Psoas muscle (tissue), 8 donors: ENCODE data around the gene FOXN3. TPM values are rescaled to one million over a fixed set of nuclear protein-coding genes. Genes with fewer than 3 reads are reported as not detected.

Experiments used
- ATAC-seq, 4 donors: fragments of 200-7000 bp; cut with Tn5 transposase; one replicate each; pipeline ENCODE4 v1.9.1; 2020; ENCODE audit warnings: moderate library complexity in 3 of 4, mild to moderate bottlenecking in 2 of 4
- DNase-seq, 2 donors: peaks; one replicate each; pipeline ENCODE4 v3.0.0-alpha.2; 2020
- H3K27ac ChIP-seq: fragments of 200-600 bp; one replicate; pipeline ENCODE4 v1.8.0; 2022
- H3K27me3 ChIP-seq, 3 donors: fragments of 200-600 bp in 1 of 3; one replicate each; pipeline versions ENCODE4 v1.6.1 to v1.8.0; 2013 to 2022; ENCODE audit warnings: low read length in 2 of 3, mild to moderate bottlenecking in 2 of 3, moderate library complexity in 1 of 3; ENCODE audit not compliant: insufficient read depth in 3 of 3
- H3K36me3 ChIP-seq, 2 donors: fragments of 200-600 bp in 1 of 2; one replicate each; pipeline versions ENCODE4 v1.6.1 to v1.8.0; 2013 to 2022; ENCODE audit warnings: low read depth in 1 of 2, mild to moderate bottlenecking in 1 of 2, moderate library complexity in 1 of 2; ENCODE audit not compliant: insufficient read depth in 1 of 2
- H3K4me1 ChIP-seq: fragments of 200-600 bp; one replicate; pipeline ENCODE4 v1.8.0; 2022
- H3K4me3 ChIP-seq: fragments of 200-600 bp; one replicate; pipeline ENCODE4 v1.8.0; 2022; ENCODE audit warnings: mild to moderate bottlenecking
- H3K9me3 ChIP-seq: fragments of 200-600 bp; one replicate; pipeline ENCODE4 v1.8.0; 2022
- WGBS, 3 donors: extraction: QIAGEN DNeasy Blood & Tissue Kit; methylation state at CpG; one replicate each; pipeline versions ENCODE4 v1.1.6 to v1.1.7; 2013; 5-methylcytosine and 5-hydroxymethylcytosine counted together
- intact Hi-C, 2 donors: fragments of 100-400 bp; cut with DNase I; formaldehyde crosslinking; loops; one replicate each; pipeline versions ENCODE4 v1.11.0 to v1.14.2; 2022
- polyA plus RNA-seq, 3 donors: library from polyadenylated mRNA; stranded (reverse); fragments of 200-250 nt; gene quantifications; one replicate each; pipeline ENCODE4 v1.2.3, GENCODE V29; 2013
- total RNA-seq, 4 donors: library from RNA; stranded (reverse); fragmentation: NEBNext Ultra II Directional in 2 of 4; extraction: Animal tissue kit (Norgen Biotek cat#: 25700) in 2 of 4; gene quantifications; one replicate each; pipeline versions ENCODE4 v1.2.1 to v1.2.4, GENCODE V29; 2021 to 2023
- TF ChIP-seq, protein P1 (sequence below): fragments of 200-600 bp; IDR thresholded peaks from one replicate; pipeline ENCODE4 v1.8.0; 2022; ENCODE audit warnings: antibody characterized with exemption
- donor health status: healthy with polysubstance abuse.
- donor health status: DM: no; HTN: no; CAD: no; lungs with moderate emphysema.
- donor health status: Bipolar disorder and iron deficiency.
- donor health status: healthy.
- donor health status: DM: yes; HTN: yes; CAD: no.
- donor health status: DM: no; HTN: no; CAD: no.
- donor health status: DM: no; HTN: no; CAD: no.
- donor health status: DM: yes; HTN: yes; CAD: no.

Gene FOXN3
- total and polyA plus RNA-seq, 7 donors: 10.1 to 123 (median 73.6) TPM

DNA sequence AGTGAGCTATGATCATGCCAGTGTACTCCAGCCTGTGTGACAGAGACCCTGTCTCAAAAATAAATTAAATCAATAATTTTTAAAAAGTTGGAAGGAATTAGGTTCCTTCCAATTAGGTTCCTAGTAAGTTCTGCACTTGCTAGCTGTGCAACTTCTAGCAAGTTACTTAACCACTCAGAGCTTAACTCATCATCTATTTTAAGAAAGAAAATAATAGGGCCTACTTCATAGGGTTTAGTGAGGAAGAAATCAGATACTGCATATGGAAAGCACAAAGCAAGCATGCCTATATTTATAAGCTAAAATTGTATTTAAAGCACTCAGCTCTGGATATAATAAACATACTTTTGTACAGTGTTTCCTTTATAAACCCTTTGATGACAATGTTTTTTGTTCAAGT is 10.7 kb downstream of the FOXN3 start:
- peaks cover 0 to 11% of the 10 kb centered on the region in 2 donors for H3K36me3 ChIP-seq
- no peaks in the 10 kb centered on the region for H3K9me3 ChIP-seq
- peaks cover 52% of the 10 kb centered on the region for H3K4me1 ChIP-seq
- H3K27ac ChIP-seq: peak overlapping the region; percentile 72
- DNase-seq: no peak
- peak in 3 of 4 donors; percentile 27 to 45 (median 35) for ATAC-seq
- TF ChIP-seq, protein P1, sequence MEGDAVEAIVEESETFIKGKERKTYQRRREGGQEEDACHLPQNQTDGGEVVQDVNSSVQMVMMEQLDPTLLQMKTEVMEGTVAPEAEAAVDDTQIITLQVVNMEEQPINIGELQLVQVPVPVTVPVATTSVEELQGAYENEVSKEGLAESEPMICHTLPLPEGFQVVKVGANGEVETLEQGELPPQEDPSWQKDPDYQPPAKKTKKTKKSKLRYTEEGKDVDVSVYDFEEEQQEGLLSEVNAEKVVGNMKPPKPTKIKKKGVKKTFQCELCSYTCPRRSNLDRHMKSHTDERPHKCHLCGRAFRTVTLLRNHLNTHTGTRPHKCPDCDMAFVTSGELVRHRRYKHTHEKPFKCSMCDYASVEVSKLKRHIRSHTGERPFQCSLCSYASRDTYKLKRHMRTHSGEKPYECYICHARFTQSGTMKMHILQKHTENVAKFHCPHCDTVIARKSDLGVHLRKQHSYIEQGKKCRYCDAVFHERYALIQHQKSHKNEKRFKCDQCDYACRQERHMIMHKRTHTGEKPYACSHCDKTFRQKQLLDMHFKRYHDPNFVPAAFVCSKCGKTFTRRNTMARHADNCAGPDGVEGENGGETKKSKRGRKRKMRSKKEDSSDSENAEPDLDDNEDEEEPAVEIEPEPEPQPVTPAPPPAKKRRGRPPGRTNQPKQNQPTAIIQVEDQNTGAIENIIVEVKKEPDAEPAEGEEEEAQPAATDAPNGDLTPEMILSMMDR: no peak
- intact Hi-C loops: no loop called here
- no peak overlapping the region for H3K4me3 ChIP-seq
- H3K27me3 ChIP-seq: no peaks in the 10 kb centered on the region

DNA sequence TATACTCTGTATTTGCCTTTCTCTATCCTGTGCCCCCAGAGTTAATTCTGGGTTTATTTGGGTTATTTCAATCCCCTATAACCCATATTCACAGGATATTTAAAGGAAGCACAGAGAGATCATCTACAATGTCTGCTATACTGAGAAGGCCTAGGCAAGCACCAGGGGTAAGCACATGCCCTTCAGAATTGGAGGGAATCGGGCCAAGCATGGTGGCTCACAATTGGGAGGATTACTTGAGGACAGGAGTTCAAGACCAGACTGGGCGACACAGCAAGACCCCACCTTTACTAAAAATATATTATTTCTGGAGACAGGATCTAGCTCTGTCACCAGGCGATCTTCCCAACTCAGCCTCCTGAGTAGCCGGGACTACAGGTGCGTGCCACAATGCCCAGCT is 11.3 kb downstream of the FOXN3 start:
- Histone ChIP-seq H3K27me3 (no peaks in the 10 kb centered on the region), H3K4me3 (no peak overlapping the region), H3K9me3 (no peaks in the 10 kb centered on the region), H3K4me1 (peaks cover 53% of the 10 kb centered on the region), H3K27ac (no peak overlapping the region), H3K36me3 (peaks cover 0 to 4% of the 10 kb centered on the region in 2 donors)
- no peak for ATAC-seq
- intact Hi-C loops: no loop called here
- DNase-seq: no peak
- TF ChIP-seq, protein P1: no peak
- WGBS, 3 donors: 85 to 94% (median 85%) methylated on average over 5 of the region's 5 CpGs

- H3K4me3 ChIP-seq: no peak overlapping the region
- no peaks in the 10 kb centered on the region for H3K36me3 ChIP-seq
- 84 to 93% (median 84%) methylated on average over 3 of the region's 3 CpGs for WGBS, 3 donors
- intact Hi-C loops: no loop called here
- no peaks in the 10 kb centered on the region for H3K9me3 ChIP-seq
- no peak for ATAC-seq
- peaks cover 41% of the 10 kb centered on the region for H3K4me1 ChIP-seq
- no peaks in the 10 kb centered on the region for H3K27me3 ChIP-seq
- DNase-seq: no peak
- no peak overlapping the region for H3K27ac ChIP-seq
- TF ChIP-seq, protein P1: no peak
These were observed 14.7 kb downstream of the FOXN3 start for GRCh38 chr14:89402363-89402762.

DNA sequence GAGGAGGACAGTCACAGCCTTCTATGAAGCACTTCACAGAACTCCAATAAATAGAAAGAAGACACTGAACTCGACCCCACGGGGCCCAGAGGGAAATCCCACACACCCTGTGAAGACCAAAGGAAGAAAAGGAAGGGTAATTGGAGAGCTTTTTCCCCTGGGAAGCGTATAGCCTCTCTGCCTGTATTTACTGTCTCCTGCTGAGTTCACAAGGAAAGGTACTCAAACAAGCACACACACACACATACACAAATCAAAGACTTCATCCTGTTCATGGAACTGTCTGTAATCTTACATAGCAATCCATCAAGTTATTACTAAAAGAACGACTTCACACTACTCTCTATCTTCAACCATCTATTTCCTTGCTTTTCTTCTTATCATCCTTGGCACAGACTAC is 15.3 kb downstream of the FOXN3 start:
- H3K4me1 ChIP-seq: peaks cover 35% of the 10 kb centered on the region

GRCh38 chr14:89401241-89401640 is 15.8 kb downstream of the FOXN3 start:
- Histone ChIP-seq H3K27ac (no peak overlapping the region), H3K9me3 (no peaks in the 10 kb centered on the region), H3K36me3 (no peaks in the 10 kb centered on the region), H3K27me3 (no peaks in the 10 kb centered on the region), H3K4me3 (no peak overlapping the region), H3K4me1 (peaks cover 29% of the 10 kb centered on the region)
- TF ChIP-seq, protein P1: no peak
- ATAC-seq (peak in 1 of 4 donors; percentile 31), DNase-seq (no peak)
- WGBS, 3 donors: 81 to 93% (median 90%) methylated on average over 5 of the region's 5 CpGs
- intact Hi-C loops: no loop called here

More for the DNA sequence above, 15.3 kb downstream of the FOXN3 start:
- H3K27me3 ChIP-seq: no peaks in the 10 kb centered on the region
- WGBS, 3 donors: 52 to 60% (median 55%) methylated on average over 4 of the region's 4 CpGs
- no peaks in the 10 kb centered on the region for H3K36me3 ChIP-seq
- no peaks in the 10 kb centered on the region for H3K9me3 ChIP-seq
- no peak for ATAC-seq
- intact Hi-C loops: no loop called here
- no peak overlapping the region for H3K27ac ChIP-seq
- H3K4me3 ChIP-seq: no peak overlapping the region
- TF ChIP-seq, protein P1: no peak
- no peak for DNase-seq
